ENCODE results near the gene SATB1. TPM values are rescaled to one million over a fixed set of nuclear protein-coding genes. Genes with fewer than 3 reads are reported as not detected.

SATB1 gene
- total RNA-seq, 2 donors from 2014 or later: 33.0 to 48.7 TPM

DNA sequence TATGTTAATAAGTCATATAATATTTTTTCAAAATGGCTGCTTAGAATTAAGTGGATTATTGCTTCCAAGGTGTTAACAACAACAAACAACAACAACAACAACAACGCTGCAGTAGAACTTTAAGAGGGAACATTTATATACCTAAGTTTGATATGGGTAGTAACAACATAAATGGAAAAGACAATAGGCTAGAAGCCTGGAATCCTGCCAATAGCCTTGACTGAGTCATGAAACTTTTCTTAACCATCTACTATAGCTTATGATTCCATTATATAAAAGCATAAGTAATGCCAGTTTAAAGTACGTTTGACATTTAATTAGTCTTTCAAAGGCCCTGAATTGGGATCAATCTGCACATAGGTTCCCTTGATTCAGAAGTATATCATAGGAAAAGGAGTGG, 31.2 kb downstream of the SATB1 start:
- no peak for DNase-seq (ENCODE audit: low spot score)
- H3K9me3 ChIP-seq: no peaks in the 10 kb centered on the region
- no peak overlapping the region for H3K27ac ChIP-seq
- H3K36me3 ChIP-seq: no peaks in the 10 kb centered on the region
- H3K4me1 ChIP-seq (ENCODE audit: control insufficient read depth in 1 of 2, low read depth in 2 of 2): no peaks in the 10 kb centered on the region
- H3K27me3 ChIP-seq (replicated peaks; ENCODE audit: insufficient read depth): no peaks in the 10 kb centered on the region
- H3K4me3 ChIP-seq: no peak overlapping the region
- TF ChIP-seq, protein P1, sequence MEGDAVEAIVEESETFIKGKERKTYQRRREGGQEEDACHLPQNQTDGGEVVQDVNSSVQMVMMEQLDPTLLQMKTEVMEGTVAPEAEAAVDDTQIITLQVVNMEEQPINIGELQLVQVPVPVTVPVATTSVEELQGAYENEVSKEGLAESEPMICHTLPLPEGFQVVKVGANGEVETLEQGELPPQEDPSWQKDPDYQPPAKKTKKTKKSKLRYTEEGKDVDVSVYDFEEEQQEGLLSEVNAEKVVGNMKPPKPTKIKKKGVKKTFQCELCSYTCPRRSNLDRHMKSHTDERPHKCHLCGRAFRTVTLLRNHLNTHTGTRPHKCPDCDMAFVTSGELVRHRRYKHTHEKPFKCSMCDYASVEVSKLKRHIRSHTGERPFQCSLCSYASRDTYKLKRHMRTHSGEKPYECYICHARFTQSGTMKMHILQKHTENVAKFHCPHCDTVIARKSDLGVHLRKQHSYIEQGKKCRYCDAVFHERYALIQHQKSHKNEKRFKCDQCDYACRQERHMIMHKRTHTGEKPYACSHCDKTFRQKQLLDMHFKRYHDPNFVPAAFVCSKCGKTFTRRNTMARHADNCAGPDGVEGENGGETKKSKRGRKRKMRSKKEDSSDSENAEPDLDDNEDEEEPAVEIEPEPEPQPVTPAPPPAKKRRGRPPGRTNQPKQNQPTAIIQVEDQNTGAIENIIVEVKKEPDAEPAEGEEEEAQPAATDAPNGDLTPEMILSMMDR (IDR thresholded peaks at IDR 0.05): no peak
- ATAC-seq (ENCODE audit: insufficient number of reproducible peaks, low FRiP score, low read depth): no peak

DNA sequence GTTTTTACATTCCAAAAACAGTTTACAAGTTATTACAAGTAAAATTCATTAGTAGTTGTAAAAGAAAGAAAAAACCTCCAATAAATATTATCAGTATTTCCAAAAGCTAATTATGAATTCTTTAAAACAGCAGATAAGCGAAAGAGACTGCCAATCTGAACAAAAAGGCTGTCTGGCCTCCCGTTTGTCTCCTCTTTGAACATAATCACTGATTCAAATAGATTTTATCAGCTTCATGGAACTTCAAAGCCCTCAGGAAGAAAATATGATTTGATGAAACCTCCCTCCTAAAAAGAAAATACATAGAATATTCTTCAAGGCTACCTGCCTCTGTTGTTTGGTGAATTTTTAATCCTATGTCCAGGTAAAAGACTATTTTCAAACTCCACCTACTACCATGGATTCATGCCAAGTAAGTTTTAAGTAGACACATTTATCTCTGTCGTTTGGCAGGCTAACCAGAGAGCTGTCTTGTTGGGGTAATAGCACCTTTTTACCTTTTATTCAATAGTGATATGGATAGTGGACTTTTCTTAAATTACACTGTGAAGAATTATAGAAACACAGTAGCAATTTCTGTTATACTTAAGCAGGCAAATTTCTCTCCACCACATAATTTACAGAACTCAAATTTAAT, 35.0 kb downstream of the SATB1 start:
- Histone ChIP-seq H3K27me3 (replicated peaks; ENCODE audit: insufficient read depth) (no peaks in the 10 kb centered on the region), H3K36me3 (no peaks in the 10 kb centered on the region), H3K9me3 (no peaks in the 10 kb centered on the region), H3K4me1 (ENCODE audit: control insufficient read depth in 1 of 2, low read depth in 2 of 2) (no peaks in the 10 kb centered on the region), H3K4me3 (no peak overlapping the region), H3K27ac (no peak overlapping the region)
- TF ChIP-seq, protein P1 (IDR thresholded peaks at IDR 0.05): no peak
- ATAC-seq (ENCODE audit: insufficient number of reproducible peaks, low FRiP score, low read depth): no peak
- DNase-seq (ENCODE audit: low spot score): no peak

DNA sequence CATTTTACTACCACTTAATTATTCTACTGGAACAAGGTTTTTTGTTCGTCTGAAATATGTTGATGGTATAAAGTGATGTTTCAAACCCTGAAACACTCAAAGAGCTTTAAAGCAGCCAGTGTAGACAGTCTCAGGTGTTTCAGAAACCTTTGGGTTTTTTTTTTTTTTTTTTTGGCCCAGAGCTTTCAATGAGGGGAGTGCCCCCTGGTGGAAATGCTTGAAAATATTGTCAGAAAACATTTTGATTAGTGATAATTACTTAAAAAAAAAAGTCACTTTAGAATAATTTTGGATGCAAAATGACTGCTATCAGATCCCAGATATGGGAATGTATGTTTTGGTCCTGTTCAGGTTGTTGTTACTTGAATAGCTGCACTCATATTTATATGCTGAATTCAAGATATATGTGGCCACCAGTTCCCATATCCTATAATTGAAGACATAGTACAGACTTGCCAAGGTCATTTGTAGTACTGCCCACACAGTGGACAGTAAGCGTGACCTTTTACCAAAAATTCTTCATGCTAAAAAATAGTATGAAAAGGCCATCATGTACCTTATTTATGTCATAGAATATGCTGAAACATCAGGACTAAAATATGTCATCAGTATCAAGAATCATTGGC, 35.9 kb downstream of the SATB1 start:
- H3K36me3 ChIP-seq: no peaks in the 10 kb centered on the region
- no peaks in the 10 kb centered on the region for H3K9me3 ChIP-seq
- TF ChIP-seq, protein P1 (IDR thresholded peaks at IDR 0.05): peak; percentile 47
- no peak overlapping the region for H3K27ac ChIP-seq
- H3K4me1 ChIP-seq (ENCODE audit: control insufficient read depth in 1 of 2, low read depth in 2 of 2): no peaks in the 10 kb centered on the region
- H3K27me3 ChIP-seq (replicated peaks; ENCODE audit: insufficient read depth): no peaks in the 10 kb centered on the region
- no peak for DNase-seq (ENCODE audit: low spot score)
- H3K4me3 ChIP-seq: no peak overlapping the region
- no peak for ATAC-seq (ENCODE audit: insufficient number of reproducible peaks, low FRiP score, low read depth)

DNA sequence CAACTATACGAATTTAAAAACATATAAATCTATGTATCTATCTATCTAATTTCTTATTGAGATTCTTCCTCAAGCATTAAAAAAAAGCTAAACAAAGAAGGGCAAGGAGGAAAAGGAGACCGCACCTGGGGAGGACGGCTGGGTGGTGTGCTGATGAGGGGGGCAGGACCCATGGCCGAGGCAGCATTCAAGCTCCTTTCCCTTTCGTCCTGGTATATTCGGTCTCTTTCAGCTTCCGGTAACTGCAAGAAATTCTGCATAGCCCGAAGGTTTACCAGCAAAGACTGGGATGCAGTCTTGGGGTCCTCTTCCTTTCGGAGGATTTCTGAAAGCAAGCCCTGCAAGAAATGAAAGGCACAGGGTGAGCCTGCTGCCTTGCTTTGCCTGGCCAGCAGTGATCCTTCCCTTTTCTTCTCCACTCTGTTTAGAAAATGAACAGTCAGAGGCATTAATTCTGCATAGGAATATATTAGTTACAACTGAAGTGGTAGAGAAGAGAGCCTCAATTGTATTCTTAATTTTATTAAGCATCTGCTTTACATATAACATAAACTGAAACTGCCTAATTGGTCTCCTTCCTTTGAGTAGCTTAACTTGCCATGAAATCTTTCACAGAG, 38.8 kb downstream of the SATB1 start:
- TF ChIP-seq, protein P1 (IDR thresholded peaks at IDR 0.05): no peak
- DNase-seq (ENCODE audit: low spot score): no peak
- Histone ChIP-seq H3K9me3 (no peaks in the 10 kb centered on the region), H3K36me3 (no peaks in the 10 kb centered on the region), H3K27me3 (replicated peaks; ENCODE audit: insufficient read depth) (no peaks in the 10 kb centered on the region), H3K27ac (no peak overlapping the region), H3K4me3 (no peak overlapping the region), H3K4me1 (ENCODE audit: control insufficient read depth in 1 of 2, low read depth in 2 of 2) (no peaks in the 10 kb centered on the region)
- no peak for ATAC-seq (ENCODE audit: insufficient number of reproducible peaks, low FRiP score, low read depth)

DNA sequence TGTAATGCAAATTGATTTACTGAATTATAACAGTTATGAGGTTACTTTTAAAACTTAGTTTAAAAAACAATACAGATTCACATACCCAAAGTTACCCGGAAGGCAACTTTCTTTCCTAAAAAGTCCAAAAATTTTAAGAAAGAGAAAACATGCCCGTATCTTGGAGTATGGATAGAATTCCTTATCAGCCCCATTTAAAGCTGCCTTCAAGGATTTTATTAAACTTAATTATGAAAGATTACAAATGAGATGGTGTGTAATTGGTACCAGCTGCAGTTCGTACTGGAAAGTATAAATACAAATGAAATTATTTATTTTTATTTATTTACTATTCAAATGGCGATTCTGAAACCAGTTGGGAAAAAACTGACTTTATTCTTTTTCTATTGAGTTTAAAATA, 39.4 kb downstream of the SATB1 start:
- H3K4me3 ChIP-seq: no peak overlapping the region
- no peak overlapping the region for H3K27ac ChIP-seq
- H3K9me3 ChIP-seq: no peaks in the 10 kb centered on the region
- TF ChIP-seq, protein P1 (IDR thresholded peaks at IDR 0.05): no peak
- H3K36me3 ChIP-seq: no peaks in the 10 kb centered on the region
- H3K27me3 ChIP-seq (replicated peaks; ENCODE audit: insufficient read depth): no peaks in the 10 kb centered on the region
- DNase-seq (ENCODE audit: low spot score) (no peak), ATAC-seq (ENCODE audit: insufficient number of reproducible peaks, low FRiP score, low read depth) (no peak)
- no peaks in the 10 kb centered on the region for H3K4me1 ChIP-seq (ENCODE audit: control insufficient read depth in 1 of 2, low read depth in 2 of 2)
